OCI-LY7 (cell line): Measurements from ENCODE around the gene CREB3L1. TPM values are rescaled to one million over a fixed set of nuclear protein-coding genes. Genes with fewer than 3 reads are reported as not detected.

Experiments used
- BruUV-seq: library from RNA; stranded (reverse); fragments of 400-500 nt; replicated peaks from 2 replicates; lab custom pipeline; 2021; lab: Mats Ljungman, UMichigan
- CTCF ChIA-PET: fragments of 300-600 bp; sonication (Branson Sonifier 250); formaldehyde crosslinking; loops from one replicate; lab custom pipeline; 2022; ENCODE audit warnings: antibody characterized with exemption; ENCODE audit not compliant: unreplicated experiment; lab: Charles Lee
- POLR2A ChIA-PET: fragments of 300-600 bp; sonication (Branson Sonifier 250); formaldehyde crosslinking; loops from one replicate; lab custom pipeline; 2022; ENCODE audit warnings: antibody characterized with exemption; lab: Charles Lee
- DNase-seq: peaks from one replicate; pipeline ENCODE4 v3.0.0-alpha.2; 2015; ENCODE audit warnings: low spot score
- H2AFZ ChIP-seq: fragments of 200-600 bp; sonication (generic), shearing (Covaris generic); 2 replicates; pipeline ENCODE4 v1.6.1; 2014; ENCODE audit warnings: mild to moderate bottlenecking, antibody characterized with exemption, low read length, moderate library complexity
- H3K27ac ChIP-seq: fragments of 200-600 bp; sonication (generic); 2 replicates; pipeline ENCODE4 v1.5.1; 2014; ENCODE audit warnings: mixed run types, low read depth, mild to moderate bottlenecking, moderate library complexity, low read length, inconsistent platforms; ENCODE audit not compliant: poor library complexity, severe bottlenecking
- H3K36me3 ChIP-seq: fragments of 200-600 bp; sonication (generic); 2 replicates; pipeline ENCODE4 v1.6.1; 2014; ENCODE audit warnings: mild to moderate bottlenecking, antibody characterized with exemption, low read length, moderate library complexity, mixed read lengths; ENCODE audit not compliant: insufficient read depth
- H3K4me1 ChIP-seq: fragments of 200-600 bp; sonication (generic); 2 replicates; pipeline ENCODE4 v1.5.1; 2014; ENCODE audit warnings: mild to moderate bottlenecking, low read length; ENCODE audit not compliant: insufficient read depth, poor library complexity, severe bottlenecking
- H3K4me2 ChIP-seq: fragments of 200-600 bp; sonication (generic); 2 replicates; pipeline ENCODE4 v1.6.1; 2014; ENCODE audit warnings: mild to moderate bottlenecking, low read length
- H3K4me3 ChIP-seq: fragments of 200-600 bp; sonication (generic); 2 replicates; pipeline ENCODE4 v1.5.1; 2014; ENCODE audit warnings: mild to moderate bottlenecking, low read depth, low read length; ENCODE audit not compliant: poor library complexity, severe bottlenecking
- H3K79me2 ChIP-seq: fragments of 200-600 bp; sonication (generic); 2 replicates; pipeline ENCODE4 v1.6.1; 2016; ENCODE audit warnings: low read depth, mild to moderate bottlenecking, low read length, moderate library complexity, mixed read lengths; ENCODE audit not compliant: insufficient read depth
- H3K9me2 ChIP-seq: fragments of 200-600 bp; sonication (generic); 2 replicates; pipeline ENCODE4 v1.6.1; 2016; ENCODE audit warnings: mild to moderate bottlenecking, low read length, mixed read lengths; ENCODE audit not compliant: insufficient read depth
- H3K9me3 ChIP-seq: fragments of 200-600 bp; sonication (generic); 2 replicates; pipeline ENCODE4 v1.6.1; 2014; ENCODE audit warnings: mild to moderate bottlenecking, mixed run types, low read length, mixed read lengths
- H4K20me1 ChIP-seq: fragments of 200-600 bp; sonication (generic); 2 replicates; pipeline ENCODE4 v1.6.1; 2014; ENCODE audit warnings: mild to moderate bottlenecking, antibody characterized with exemption, low read length, moderate library complexity, mixed read lengths; ENCODE audit not compliant: insufficient read depth
- CTCF ChIP-seq: fragments of 200-600 bp; sonication (generic); conservative IDR thresholded peaks from 2 replicates; pipeline ENCODE4 v1.5.1; 2014; ENCODE audit warnings: mild to moderate bottlenecking, antibody characterized with exemption, low read length, moderate library complexity, mixed read lengths
- EZH2phosphoT487 ChIP-seq: fragments of 200-600 bp; sonication (generic); IDR thresholded peaks from 2 replicates; pipeline ENCODE4 v1.6.1; 2018; ENCODE audit warnings: low read depth, borderline replicate concordance, mild to moderate bottlenecking, mixed run types, antibody characterized with exemption, low read length, moderate library complexity, mixed read lengths
- intact Hi-C: fragments of 100-400 bp; cut with micrococcal nuclease; formaldehyde crosslinking; loops from one replicate; pipeline ENCODE4 v1.10.0; 2022; ENCODE audit not compliant: unreplicated experiment
- total RNA-seq, 2 experiments: library from RNA; depleted of rRNA in 1 of 2; stranded (reverse); fragments of >200 nt in 1 of 2; shearing (Covaris generic) in 1 of 2; gene quantifications; 2 replicates each; pipeline ENCODE4 v1.2.3, GENCODE V29; 2014 to 2022

CREB3L1 gene
- total RNA-seq, 2 experiments from 2014 or later, result 0.17 TPM; not detected in 1

DNA sequence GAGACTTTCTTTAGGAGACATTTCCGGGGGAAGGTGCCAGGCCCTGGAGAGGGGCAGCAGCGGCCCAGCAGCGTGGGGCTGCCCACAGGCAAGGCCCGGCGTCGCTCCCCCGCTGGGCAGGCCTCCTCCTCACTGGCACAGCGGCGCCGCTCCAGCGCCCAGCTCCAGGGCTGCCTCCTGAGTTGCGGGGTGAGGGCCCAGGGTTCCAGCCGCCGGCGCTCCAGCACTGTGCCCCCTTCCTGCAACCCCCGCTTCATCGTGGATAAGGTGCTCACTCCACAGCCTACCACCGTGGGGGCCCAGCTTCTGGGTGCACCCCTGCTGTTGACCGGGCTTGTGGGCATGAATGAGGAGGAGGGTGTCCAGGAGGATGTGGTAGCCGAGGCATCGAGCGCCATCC lies 88.8 kb downstream of the CREB3L1 start:
- TF ChIP-seq CTCF (no peak), EZH2phosphoT487 (no peak)
- Histone ChIP-seq H3K4me2 (no peak overlapping the region), H3K4me3 (no peak overlapping the region), H3K79me2 (peaks cover 19% of the 10 kb centered on the region), H3K4me1 (peaks cover 18% of the 10 kb centered on the region), H3K9me3 (no peaks in the 10 kb centered on the region), H3K36me3 (peaks cover 52% of the 10 kb centered on the region), H3K9me2 (no peaks in the 10 kb centered on the region), H3K27ac (no peak overlapping the region), H2AFZ (no peak overlapping the region), H4K20me1 (peaks cover 8% of the 10 kb centered on the region; the same call in 1 of the 2 replicates)
- ChIA-PET POLR2A (interaction anchor here (0.8 kb wide), 1 partner anchor 18 kb away, joined by 4 read pairs; no protein-coding TSS in a partner anchor), CTCF (no interaction called here)
- intact Hi-C loops, result no loop called here
- no peak for DNase-seq
- no TSS peak for BruUV-seq

DNA sequence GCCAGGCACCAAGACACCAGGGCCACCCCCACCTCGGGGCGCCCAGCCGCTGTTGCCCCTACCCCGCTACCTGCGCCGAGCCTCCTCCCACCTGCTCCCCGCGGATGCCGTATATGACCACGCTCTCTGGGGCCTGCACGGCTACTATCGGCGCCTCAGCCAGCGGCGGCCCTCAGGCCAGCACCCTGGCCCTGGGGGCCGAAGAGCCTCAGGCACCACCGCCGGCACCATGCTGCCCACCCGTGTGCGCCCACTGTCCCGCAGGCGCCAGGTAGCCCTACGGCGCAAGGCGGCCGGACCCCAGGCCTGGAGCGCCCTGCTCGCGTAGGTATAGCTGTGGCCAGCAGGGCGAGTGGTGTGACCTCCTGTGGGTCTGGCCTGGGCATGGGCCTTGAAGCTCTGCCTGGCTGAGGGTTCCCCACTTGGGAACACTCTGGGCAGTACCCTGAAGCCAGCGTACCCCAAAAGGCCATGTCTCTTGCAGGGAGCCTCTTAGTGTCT lies 89.2 kb downstream of the CREB3L1 start:
- H3K4me1 ChIP-seq, result peaks cover 17% of the 10 kb centered on the region
- no peak overlapping the region for H3K27ac ChIP-seq
- DNase-seq, result no peak
- no peak overlapping the region for H2AFZ ChIP-seq
- ChIA-PET POLR2A (interaction anchor here (0.8 kb wide), 1 partner anchor 18 kb away, joined by 4 read pairs; no protein-coding TSS in a partner anchor), CTCF (no interaction called here)
- no TSS peak for BruUV-seq
- no peak overlapping the region for H3K4me2 ChIP-seq
- H3K4me3 ChIP-seq, result no peak overlapping the region
- H3K9me2 ChIP-seq, result no peaks in the 10 kb centered on the region
- H3K9me3 ChIP-seq, result no peaks in the 10 kb centered on the region
- peaks cover 16% of the 10 kb centered on the region for H3K79me2 ChIP-seq
- H4K20me1 ChIP-seq, result peaks cover 8% of the 10 kb centered on the region; the same call in 1 of the 2 replicates
- intact Hi-C loops, result loop anchor here (1.0 kb wide), 2 partner anchors 14 to 19 kb away; partner anchors contain the start of gene DGKZ
- H3K36me3 ChIP-seq, result peaks cover 56% of the 10 kb centered on the region
- no peak for TF ChIP-seq CTCF
- TF ChIP-seq EZH2phosphoT487, result no peak
